Measurements from ENCODE around the gene LRMDA. TPM values are rescaled to one million over a fixed set of nuclear protein-coding genes. Genes with fewer than 3 reads are reported as not detected.
A peak's percentile ranks its signal among the peaks of the same experiment; 100 is the strongest.

LRMDA gene
- total RNA-seq, 1 donor from 2014 or later: 5.2 TPM

GRCh38 chr10:76032700-76033039, 601.2 kb downstream of the LRMDA start:
- TF ChIP-seq EZH2phosphoT487 (IDR thresholded peaks at IDR 0.05): no peak
- no peak for TF ChIP-seq EZH2 (IDR thresholded peaks at IDR 0.05)
- no peak for TF ChIP-seq CTCF (IDR thresholded peaks at IDR 0.05)
- H3K4me1 ChIP-seq: peaks cover 34% of the 10 kb centered on the region
- no peak overlapping the region for H3K4me3 ChIP-seq
- H4K20me1 ChIP-seq (ENCODE audit: low read depth): no peaks in the 10 kb centered on the region
- H3K79me2 ChIP-seq (ENCODE audit: low read depth): no peaks in the 10 kb centered on the region
- Mint-ChIP-seq H3K4me1 (peaks cover 43% of the 10 kb centered on the region), H3K27ac (no peak overlapping the region), H3K27me3 (ENCODE audit: insufficient read depth, low read depth) (peaks cover 6% of the 10 kb centered on the region), H3K4me3 (peak overlapping the region; percentile 15), H3K9me3 (no peaks in the 10 kb centered on the region), H3K36me3 (no peaks in the 10 kb centered on the region)
- no peak overlapping the region for H3K27ac ChIP-seq
- no peak overlapping the region for H2AFZ ChIP-seq (replicated peaks)
- no peak for DNase-seq (ENCODE audit: low spot score)
- no peak overlapping the region for H3K4me2 ChIP-seq
- H3K27me3 ChIP-seq: no peaks in the 10 kb centered on the region
- no peaks in the 10 kb centered on the region for H3K36me3 ChIP-seq
- H3F3A ChIP-seq (ENCODE audit: low read depth): peaks cover 9% of the 10 kb centered on the region
- H3K9ac ChIP-seq: no peak overlapping the region
- H3K9me3 ChIP-seq (ENCODE audit: low read depth): no peaks in the 10 kb centered on the region

- Histone ChIP-seq H3K4me1 (peaks cover 34% of the 10 kb centered on the region), H3K4me2 (no peak overlapping the region), H3K9me3 (ENCODE audit: low read depth) (no peaks in the 10 kb centered on the region), H3K79me2 (ENCODE audit: low read depth) (no peaks in the 10 kb centered on the region), H3K27ac (no peak overlapping the region), H3K27me3 (no peaks in the 10 kb centered on the region), H3K36me3 (no peaks in the 10 kb centered on the region), H3K9ac (no peak overlapping the region), H2AFZ (replicated peaks) (no peak overlapping the region), H4K20me1 (ENCODE audit: low read depth) (no peaks in the 10 kb centered on the region), H3F3A (ENCODE audit: low read depth) (peaks cover 9% of the 10 kb centered on the region), H3K4me3 (no peak overlapping the region)
- H3K27me3 Mint-ChIP-seq (ENCODE audit: insufficient read depth, low read depth): peaks cover 6% of the 10 kb centered on the region
- peaks cover 3% of the 10 kb centered on the region for H3K9me3 Mint-ChIP-seq
- H3K4me3 Mint-ChIP-seq: peak overlapping the region; percentile 24
- peak; percentile 38 for DNase-seq (ENCODE audit: low spot score)
- H3K27ac Mint-ChIP-seq: peak overlapping the region; percentile 31
- TF ChIP-seq EZH2phosphoT487 (IDR thresholded peaks at IDR 0.05): no peak
- TF ChIP-seq CTCF (IDR thresholded peaks at IDR 0.05): peak; percentile 34
- H3K36me3 Mint-ChIP-seq: no peaks in the 10 kb centered on the region
- H3K4me1 Mint-ChIP-seq: peaks cover 43% of the 10 kb centered on the region
Observed at GRCh38 chr10:76033457-76034196, 602.2 kb downstream of the LRMDA start.

- Histone ChIP-seq H3K27ac (no peak overlapping the region), H2AFZ (replicated peaks) (no peak overlapping the region), H3F3A (ENCODE audit: low read depth) (peaks cover 9% of the 10 kb centered on the region), H3K79me2 (ENCODE audit: low read depth) (no peaks in the 10 kb centered on the region), H3K9ac (no peak overlapping the region), H4K20me1 (ENCODE audit: low read depth) (no peaks in the 10 kb centered on the region), H3K4me3 (no peak overlapping the region), H3K27me3 (no peaks in the 10 kb centered on the region), H3K9me3 (ENCODE audit: low read depth) (no peaks in the 10 kb centered on the region), H3K4me2 (peak overlapping the region; percentile 33), H3K4me1 (peaks cover 34% of the 10 kb centered on the region), H3K36me3 (no peaks in the 10 kb centered on the region)
- H3K4me3 Mint-ChIP-seq: peak overlapping the region; percentile 54
- peak overlapping the region; percentile 31 for H3K27ac Mint-ChIP-seq
- TF ChIP-seq EZH2 (IDR thresholded peaks at IDR 0.05): no peak
- TF ChIP-seq CTCF (IDR thresholded peaks at IDR 0.05): no peak
- no peak for TF ChIP-seq EZH2phosphoT487 (IDR thresholded peaks at IDR 0.05)
- DNase-seq (ENCODE audit: low spot score): peak; percentile 38
- H3K36me3 Mint-ChIP-seq: no peaks in the 10 kb centered on the region
- peaks cover 6% of the 10 kb centered on the region for H3K27me3 Mint-ChIP-seq (ENCODE audit: insufficient read depth, low read depth)
- H3K9me3 Mint-ChIP-seq: peaks cover 10% of the 10 kb centered on the region
- H3K4me1 Mint-ChIP-seq: peaks cover 43% of the 10 kb centered on the region
Observed at GRCh38 chr10:76034353-76035205, 603.2 kb downstream of the LRMDA start.

Measured in neural progenitor cell (in vitro differentiated cells).